H1 (cell line): ENCODE results near the gene CHST11.

Experiments used
- CREB1 ChIP-seq: IDR thresholded peaks from 2 replicates; pipeline ENCODE4 v1.6.1; 2012; ENCODE audit warnings: inconsistent platforms
- EZH2 ChIP-seq: fragments of 200-600 bp; sonication (generic); IDR thresholded peaks from 2 replicates; pipeline ENCODE4 v1.7.1; 2012; ENCODE audit warnings: low read depth, mild to moderate bottlenecking, moderate library complexity, low read length, inconsistent platforms; ENCODE audit not compliant: severe bottlenecking
- HDAC2 ChIP-seq, 2 experiments: fragments of 300-600 bp in 1 of 2; sonication (generic) in 1 of 2; IDR thresholded peaks; 2 replicates each; pipeline ENCODE4 v1.6.1; 2011 to 2012; ENCODE audit warnings: low read depth in 2 of 2, low read length in 2 of 2, mild to moderate bottlenecking in 2 of 2, moderate library complexity in 2 of 2, borderline replicate concordance in 1 of 2, inconsistent platforms in 1 of 2
- JUN ChIP-seq: IDR thresholded peaks from 2 replicates; pipeline ENCODE4 v1.6.1; 2011; ENCODE audit warnings: low read depth, mild to moderate bottlenecking, improper control_type of control experiment, low read length
- TF ChIP-seq, protein P1 (sequence below), 3 experiments: IDR thresholded peaks; 1 replicate in 2 of 3; 2 replicates in 1 of 3; pipeline versions ENCODE4 v1.5.1 to v1.6.1; 2011; ENCODE audit warnings: low read length in 3 of 3, mild to moderate bottlenecking in 3 of 3, inconsistent platforms in 2 of 3, low read depth in 1 of 3, moderate library complexity in 1 of 3; ENCODE audit not compliant: insufficient read depth in 1 of 3; ENCODE audit errors: control extremely low read depth in 1 of 3

- TF ChIP-seq EZH2, result no peak
- no peak for TF ChIP-seq CREB1
- TF ChIP-seq, protein P1, sequence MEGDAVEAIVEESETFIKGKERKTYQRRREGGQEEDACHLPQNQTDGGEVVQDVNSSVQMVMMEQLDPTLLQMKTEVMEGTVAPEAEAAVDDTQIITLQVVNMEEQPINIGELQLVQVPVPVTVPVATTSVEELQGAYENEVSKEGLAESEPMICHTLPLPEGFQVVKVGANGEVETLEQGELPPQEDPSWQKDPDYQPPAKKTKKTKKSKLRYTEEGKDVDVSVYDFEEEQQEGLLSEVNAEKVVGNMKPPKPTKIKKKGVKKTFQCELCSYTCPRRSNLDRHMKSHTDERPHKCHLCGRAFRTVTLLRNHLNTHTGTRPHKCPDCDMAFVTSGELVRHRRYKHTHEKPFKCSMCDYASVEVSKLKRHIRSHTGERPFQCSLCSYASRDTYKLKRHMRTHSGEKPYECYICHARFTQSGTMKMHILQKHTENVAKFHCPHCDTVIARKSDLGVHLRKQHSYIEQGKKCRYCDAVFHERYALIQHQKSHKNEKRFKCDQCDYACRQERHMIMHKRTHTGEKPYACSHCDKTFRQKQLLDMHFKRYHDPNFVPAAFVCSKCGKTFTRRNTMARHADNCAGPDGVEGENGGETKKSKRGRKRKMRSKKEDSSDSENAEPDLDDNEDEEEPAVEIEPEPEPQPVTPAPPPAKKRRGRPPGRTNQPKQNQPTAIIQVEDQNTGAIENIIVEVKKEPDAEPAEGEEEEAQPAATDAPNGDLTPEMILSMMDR (IDR thresholded peaks at IDR 0.05; ENCODE audit: control extremely low read depth in 1 of 3, insufficient read depth in 1 of 3, low read depth in 1 of 3, low read length in 3 of 3), result no peak
- no peak for TF ChIP-seq JUN
- TF ChIP-seq HDAC2 (IDR thresholded peaks at IDR 0.05; ENCODE audit: borderline replicate concordance in 1 of 2, low read depth in 2 of 2, low read length in 2 of 2), result no peak
These were observed 10.6 kb downstream of the CHST11 start for GRCh38 chr12:104467346-104467837.
